Coronary artery (tissue), 2 donors: Measurements from ENCODE around the gene RTTN.

ENCODE experiments used
- DNase-seq: peaks from one replicate; pipeline ENCODE4 v3.0.0-alpha.2; 2017; ENCODE audit warnings: low spot score
- H3K27ac ChIP-seq, 2 donors: fragments of 200-600 bp; sonication (generic); one replicate each; pipeline ENCODE4 v1.5.1; 2016 to 2019
- H3K4me3 ChIP-seq: fragments of 200-600 bp; sonication (generic); 2 replicates; pipeline ENCODE4 v1.5.1; 2016; ENCODE audit warnings: mild to moderate bottlenecking, moderate library complexity
- CTCF ChIP-seq: fragments of 200-600 bp; sonication (generic); IDR thresholded peaks from one replicate; pipeline ENCODE4 v1.5.1; 2019; ENCODE audit warnings: antibody characterized with exemption

Gene RTTN

GRCh38 chr18:70142001-70142400, 63.5 kb downstream of the RTTN start:
- no peak overlapping the region for H3K27ac ChIP-seq
- no peak for DNase-seq
- no peak overlapping the region for H3K4me3 ChIP-seq
- TF ChIP-seq CTCF: no peak

- Histone ChIP-seq H3K4me3 (no peak overlapping the region), H3K27ac (no peak overlapping the region)
- TF ChIP-seq CTCF: no peak
- no peak for DNase-seq
These were observed 66.3 kb downstream of the RTTN start for GRCh38 chr18:70139138-70139537.

GRCh38 chr18:70135604-70136003, 69.9 kb downstream of the RTTN start:
- no peak for TF ChIP-seq CTCF
- no peak for DNase-seq
- Histone ChIP-seq H3K27ac (no peak overlapping the region), H3K4me3 (no peak overlapping the region)

- peak overlapping the region; percentile 43 to 68 for H3K27ac ChIP-seq
- TF ChIP-seq CTCF: no peak
- peak overlapping the region; percentile 38 for H3K4me3 ChIP-seq
- DNase-seq: no peak
These were observed 72.5 kb downstream of the RTTN start for GRCh38 chr18:70132999-70133398.

- no peak for TF ChIP-seq CTCF
- Histone ChIP-seq H3K27ac (no peak overlapping the region), H3K4me3 (no peak overlapping the region)
- no peak for DNase-seq
These were observed 77.2 kb downstream of the RTTN start for GRCh38 chr18:70128271-70128670.

GRCh38 chr18:70127359-70127758, 78.1 kb downstream of the RTTN start:
- DNase-seq: no peak
- H3K27ac ChIP-seq: no peak overlapping the region
- H3K4me3 ChIP-seq: no peak overlapping the region
- TF ChIP-seq CTCF: no peak

GRCh38 chr18:70126832-70127231, 78.7 kb downstream of the RTTN start:
- no peak for TF ChIP-seq CTCF
- no peak for DNase-seq
- Histone ChIP-seq H3K4me3 (no peak overlapping the region), H3K27ac (no peak overlapping the region)
